ENCODE results near the gene TNNT2.
A peak's percentile ranks its signal among the peaks of the same experiment; 100 is the strongest.

TNNT2 gene

DNA sequence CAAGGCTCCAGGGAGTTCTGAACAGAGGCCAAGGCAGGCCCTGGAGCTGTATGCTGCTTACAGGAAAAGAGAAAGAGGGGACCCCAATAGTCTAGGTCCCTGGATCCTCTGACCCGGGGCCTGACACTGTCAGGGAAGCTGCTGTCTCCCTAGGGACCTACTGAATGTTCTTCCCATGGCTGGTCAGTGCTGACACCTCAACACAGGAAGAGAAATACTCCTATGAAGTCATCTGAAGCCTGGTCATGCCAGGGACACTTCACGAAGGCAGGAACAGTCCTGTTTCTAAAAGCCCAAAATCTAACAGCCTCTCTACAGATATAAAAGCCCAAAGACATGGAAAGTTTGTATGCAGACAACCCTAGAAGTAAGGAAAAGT is 23.4 kb upstream of the TNNT2 start:
- no peak for DNase-seq

DNA sequence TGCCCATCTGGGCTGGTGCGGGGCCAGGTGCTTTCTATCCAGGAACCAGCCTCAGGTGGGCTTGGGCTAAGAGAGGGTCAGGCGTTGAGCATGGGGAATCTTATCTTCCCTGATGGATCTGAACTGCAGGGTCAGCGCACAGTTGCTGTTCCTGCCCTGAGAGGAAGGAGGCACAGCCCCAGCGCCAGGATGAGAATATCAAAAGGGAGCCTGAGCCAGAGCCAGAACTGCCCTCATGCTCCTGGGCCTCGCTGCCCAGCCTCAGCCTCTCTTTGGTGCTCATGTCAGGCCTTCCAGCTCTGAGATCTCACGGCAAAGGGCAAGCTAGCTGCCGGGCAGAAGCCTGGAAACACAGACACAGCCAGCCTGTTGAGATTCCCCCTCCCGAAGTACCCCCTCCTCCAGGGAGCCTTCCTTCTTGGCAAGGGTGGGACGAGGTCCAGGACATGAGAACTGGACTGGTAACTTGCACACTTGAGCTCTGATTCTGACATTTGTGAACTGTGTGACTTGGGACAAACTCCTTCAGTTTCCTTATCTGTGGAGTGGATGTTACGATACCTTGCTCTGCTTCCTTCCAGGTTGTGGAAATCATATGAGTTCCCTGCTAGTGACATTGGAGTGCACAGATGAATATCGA is 22.9 kb upstream of the TNNT2 start:
- no peak for DNase-seq

DNA sequence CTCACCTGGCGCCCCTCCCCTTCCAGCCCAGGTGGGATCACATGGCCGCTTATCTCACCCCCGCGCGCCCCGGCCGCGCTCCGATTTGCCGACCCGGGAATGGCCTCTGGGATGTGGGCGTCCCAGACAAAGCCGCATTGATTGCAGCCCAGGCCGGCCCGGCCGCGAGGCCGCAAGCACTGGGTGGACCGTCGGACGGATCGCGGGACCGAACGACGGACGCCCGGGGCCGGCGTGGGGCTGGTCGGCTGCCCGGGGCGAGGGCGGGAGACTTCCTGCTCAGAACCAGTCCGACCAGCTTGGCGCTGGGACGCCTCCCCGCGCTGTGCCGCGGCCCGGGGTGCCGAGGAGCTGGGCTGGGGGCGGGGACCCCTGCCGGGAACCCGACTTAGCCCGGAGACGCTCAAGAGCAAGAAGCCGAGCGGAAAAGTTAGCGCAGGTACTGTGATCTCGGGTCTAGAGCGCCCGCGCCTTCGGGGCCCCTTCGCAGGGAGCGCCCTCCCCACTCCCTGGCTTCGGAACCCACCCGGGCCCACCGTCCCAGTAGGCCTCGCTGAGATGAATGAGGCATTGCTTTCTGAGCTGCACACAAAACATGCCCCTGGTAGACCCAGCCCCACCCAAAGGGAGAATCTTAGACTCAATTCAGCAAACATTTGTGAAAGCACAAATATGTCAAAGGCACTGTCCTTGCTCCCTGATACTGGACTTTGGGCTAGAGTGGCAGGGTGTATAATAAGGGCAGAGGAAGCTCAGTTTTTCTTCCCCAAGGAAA is 22.1 kb upstream of the TNNT2 start:
- no peak for DNase-seq

DNA sequence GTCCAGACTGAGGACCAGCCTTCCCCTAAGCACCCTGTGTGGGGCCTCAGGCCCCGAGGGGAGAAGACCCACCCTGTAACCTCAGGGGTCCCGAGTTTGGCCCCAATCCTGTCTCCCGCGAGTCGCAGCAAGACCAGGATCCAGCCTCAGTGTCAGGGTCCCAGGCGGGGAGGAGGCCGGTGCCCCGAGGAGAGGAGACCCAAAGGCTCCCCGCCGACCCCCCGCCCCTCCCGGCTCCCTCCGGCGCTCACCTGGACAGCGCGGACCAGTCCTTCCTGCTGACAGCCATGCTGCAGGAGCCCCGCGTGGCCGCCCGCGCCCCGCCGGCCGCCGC is 21.5 kb upstream of the TNNT2 start, which contains the start of gene LAD1:
TSS of gene LAD1 (minus strand) at position 307 of the 334 bp plus-strand sequence. CDS start at position 289, 18 bp downstream.
- DNase-seq = no peak

DNA sequence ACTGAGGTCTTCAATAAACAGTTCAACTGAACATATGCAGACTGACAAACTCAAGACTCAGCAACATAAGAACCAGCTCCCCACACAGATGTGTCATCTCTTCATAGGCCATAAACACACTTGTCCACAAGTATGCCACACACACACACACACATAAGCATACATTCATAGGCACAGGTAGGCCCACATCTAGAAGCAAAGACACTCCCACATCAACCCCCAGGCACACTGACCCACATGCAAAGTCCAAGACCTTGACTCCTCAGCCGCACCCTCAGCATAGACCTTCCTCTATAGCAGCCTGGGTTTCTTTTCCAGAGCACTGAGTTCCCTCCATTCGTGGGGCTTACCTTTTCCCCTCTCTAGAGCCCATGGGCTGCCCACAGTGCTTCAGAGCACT is 20.2 kb upstream of the TNNT2 start:
- no peak for DNase-seq

DNA sequence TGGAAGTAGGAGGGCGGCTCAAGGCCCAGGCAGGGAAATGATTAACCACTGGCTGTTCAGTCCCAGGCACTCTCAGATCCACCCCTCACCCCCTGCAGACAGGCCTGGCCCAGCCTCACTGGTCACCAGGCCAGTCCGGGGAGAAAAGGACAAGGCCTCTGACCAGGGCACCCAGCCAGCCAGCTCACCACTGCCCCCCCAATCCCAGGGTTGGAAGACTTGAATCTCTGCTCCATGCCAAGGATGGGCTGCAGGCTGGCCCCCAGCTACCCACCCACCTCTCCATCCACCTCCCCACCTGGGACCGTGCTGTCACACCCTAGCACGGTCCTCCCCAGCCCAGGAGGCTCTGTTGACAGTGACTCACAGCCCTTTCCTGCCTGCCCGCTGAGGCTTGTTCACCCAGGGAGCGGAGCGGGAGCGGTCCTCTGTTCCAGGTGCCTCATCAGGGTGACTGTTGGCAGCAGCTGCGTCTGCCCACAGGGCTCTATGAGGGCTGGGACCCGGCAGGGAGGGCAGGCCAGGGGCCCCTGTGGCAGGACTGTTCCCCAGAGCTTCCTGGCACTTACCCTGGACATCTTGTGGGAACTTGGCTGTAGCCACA is 19.5 kb upstream of the TNNT2 start:
- no peak for DNase-seq

DNA sequence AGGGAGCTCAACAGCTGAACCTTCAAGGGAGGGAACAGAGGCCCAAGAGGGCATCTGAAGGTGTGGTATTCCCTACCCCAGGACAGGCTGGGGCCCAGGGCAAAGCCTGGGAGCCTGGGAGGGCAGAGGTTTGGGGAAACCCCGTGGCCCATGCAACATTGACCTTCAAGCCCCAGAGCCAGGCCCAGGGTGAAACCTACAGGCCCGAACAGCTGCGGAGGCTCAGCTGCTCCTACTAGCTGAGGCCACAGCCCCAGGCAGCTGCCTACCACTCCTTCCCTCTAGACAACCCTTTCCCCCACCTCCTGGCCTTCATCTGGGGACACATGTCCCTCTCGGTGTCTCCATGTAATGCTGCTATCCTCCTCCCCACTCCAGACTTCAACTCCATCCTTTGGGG is 18.5 kb upstream of the TNNT2 start:
- no peak for DNase-seq

DNA sequence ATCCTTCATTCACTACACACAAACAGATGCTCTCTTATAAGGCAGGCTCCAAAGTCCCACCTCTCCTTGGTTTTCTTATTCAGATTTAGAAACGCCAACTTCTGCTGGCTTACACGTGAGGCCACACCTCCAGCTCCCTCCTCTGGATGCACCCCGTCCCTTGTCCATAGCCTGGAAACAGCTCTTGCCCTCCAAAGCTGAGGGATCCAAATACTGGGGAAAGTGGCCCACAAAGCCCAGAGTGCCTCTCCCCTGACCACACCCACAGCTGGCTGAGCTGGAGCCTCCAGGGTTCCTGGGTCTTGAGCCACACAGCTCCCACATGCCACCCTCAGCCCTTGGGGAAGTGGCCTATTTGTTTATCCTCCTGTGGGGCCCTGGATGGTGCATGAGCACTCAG is 17.1 kb upstream of the TNNT2 start:
- no peak for DNase-seq

DNA sequence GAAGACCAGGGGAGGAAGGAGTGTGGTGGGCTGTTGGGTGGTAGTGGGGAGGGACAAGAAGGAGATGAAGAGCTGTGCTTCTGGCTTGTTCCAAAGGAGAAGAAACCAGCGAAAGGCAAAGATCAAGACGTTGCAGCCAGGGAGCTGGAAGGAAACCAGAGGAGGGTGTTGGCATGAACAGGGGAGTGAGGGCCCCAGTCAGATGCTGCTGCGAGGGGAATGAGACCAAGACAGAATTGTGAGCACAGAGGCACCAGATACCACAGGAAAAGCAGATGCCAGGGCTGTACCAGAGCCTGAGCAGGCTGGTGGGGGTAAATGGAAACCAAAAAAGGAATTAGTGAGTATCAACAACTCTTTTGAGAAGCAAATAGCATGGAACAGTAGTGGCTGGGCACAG is 15.6 kb upstream of the TNNT2 start:
- no peak for DNase-seq

DNA sequence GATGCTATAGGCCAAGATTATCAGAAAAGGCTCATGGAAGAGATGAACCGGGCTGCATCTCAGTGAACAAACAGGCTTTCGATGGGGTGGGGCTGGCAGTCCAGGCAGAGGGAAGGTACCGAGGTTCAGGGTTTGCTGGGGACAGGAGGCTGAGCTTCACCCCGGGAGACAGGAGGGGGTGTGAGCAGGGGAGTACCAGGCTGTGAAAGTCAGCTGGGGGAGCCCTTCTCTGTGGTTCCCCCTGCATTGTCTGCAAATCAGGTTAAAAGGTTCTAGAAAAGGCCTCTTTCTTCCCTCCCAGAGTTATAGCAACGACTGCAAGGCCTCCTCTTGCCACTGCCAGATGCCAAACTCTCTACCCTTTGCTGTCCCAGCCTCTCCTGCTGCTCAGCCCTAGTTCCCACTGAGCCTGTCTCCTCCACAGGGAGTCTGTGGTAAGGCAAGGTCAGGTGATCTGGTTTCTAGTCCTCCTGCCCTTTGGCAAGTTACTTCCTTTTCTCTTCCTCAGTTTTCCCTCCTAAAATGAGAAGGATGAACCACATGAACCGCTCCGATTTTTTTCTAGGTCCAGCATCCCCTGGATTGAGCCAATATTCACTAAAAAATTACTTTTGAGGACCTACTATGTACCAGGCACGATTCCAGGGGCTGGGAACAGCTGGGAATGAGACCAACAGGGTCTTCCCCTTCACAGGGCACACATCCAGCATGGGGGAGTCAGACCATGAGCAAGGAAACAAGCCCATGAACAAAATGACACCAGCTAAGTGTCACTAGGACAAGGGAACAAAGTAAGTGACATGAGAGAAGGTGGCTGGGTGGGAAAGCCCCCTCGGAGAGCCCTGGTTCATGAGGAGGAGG is 14.4 kb upstream of the TNNT2 start:
- no peak for DNase-seq

DNA sequence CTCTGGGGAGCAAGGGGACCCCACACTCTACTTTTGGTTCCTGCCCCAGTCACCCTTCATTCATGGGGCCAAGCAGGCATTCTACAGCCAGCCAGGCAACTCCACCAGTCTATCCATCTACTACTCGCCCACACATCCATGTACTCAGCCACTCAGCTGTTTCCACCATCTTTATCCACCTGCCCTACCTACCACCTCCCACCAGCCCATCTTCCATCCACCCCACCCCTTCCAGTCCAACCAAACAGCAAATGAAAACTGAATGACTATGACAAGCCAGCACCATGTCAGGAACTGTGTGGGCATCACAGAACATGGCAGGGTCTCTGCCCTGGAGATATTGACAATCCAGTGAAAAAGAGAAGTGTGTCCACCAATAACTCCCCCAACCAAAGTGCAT is 13.7 kb upstream of the TNNT2 start:
- DNase-seq = no peak

DNA sequence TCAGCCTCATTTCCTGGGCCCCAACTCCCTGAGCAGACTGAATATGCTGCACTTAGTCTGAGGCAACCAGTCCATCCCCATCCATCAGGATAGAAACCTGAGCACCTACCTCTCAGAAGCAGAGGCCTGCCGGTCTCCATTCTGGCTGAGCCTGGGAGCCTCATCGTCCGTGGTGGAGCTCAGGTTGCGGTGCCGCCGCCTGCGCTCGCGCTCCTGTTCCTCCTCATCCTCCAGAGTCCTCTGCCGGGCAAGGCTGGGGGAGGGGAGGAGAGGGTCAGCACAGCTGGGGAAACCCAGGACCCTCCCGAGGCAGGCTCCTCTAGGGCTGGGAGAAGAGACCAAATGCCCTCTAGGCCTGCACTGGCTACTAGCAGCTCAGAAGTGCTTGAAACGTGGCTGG is 11.6 kb upstream of the TNNT2 start:
- no peak for DNase-seq

DNA sequence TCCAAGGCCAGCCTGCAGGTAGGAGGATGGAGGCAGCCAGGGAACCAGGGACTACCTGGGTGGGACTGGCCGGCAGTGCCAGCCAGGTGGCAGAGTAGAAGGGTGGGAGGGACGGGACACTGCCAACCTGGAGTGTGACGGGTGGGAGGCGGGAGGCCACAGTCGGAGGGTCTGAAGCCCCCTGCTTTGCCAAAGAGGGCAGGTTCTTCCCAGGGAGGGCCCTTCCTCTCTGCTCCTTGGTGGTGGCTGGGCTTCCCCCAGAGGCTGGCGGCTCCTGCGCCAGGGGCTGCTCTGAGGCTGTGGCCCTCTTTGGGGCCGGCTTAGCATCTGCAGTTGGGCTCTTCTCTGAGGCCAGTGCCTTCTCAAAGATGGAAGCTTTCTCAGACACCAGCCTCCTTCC is 8.7 kb upstream of the TNNT2 start:
- DNase-seq = no peak

DNA sequence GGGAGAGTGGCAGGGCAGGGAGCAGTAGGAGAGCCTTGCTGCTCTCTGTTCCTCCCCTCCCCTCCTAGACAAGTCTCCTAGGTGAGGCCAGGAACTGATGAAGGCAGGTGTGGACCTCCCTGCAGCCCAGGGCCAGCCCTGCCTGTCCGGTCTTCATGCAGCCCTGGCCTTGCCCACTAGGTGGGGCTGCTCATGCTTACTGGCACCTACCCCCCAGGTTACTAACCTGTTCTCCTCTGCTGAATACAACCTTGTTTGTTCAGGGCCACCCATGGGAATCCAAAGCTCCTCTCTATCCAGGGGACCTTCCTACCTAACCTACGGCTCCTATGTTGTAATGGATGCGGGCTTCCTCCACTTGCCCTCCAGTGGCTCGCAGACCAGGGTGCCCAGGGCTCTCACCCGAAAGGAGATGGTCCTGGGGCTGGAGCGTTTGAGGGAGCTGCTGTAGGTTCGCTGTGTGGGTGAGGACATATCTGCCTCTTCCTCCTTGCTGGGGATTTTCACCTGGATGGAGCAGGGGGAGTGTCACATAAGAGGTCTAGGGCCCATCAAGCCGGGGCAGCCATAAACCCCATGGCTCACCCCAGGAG is 7.9 kb upstream of the TNNT2 start:
- peak in 1 of 2 experiments; percentile 39 for DNase-seq

DNA sequence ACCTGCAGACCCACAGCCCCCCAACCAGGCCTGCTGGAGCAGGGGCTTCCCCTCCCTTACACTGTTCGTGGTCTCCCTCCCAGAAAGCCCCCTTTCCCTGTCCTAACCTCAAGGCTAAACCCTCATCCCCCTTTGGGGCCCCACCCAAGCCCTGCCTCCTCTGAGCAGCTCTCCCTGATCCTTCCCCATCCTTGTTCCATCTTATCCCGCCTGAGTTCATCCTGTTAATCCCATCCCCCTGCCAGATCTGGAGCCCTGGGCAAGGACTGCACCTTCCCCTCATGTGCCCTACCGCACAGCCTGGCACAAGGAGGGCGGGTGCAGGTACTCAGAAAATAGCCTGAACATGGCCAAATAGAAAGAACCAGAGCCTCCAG is 6.9 kb upstream of the TNNT2 start:
- DNase-seq = no peak

DNA sequence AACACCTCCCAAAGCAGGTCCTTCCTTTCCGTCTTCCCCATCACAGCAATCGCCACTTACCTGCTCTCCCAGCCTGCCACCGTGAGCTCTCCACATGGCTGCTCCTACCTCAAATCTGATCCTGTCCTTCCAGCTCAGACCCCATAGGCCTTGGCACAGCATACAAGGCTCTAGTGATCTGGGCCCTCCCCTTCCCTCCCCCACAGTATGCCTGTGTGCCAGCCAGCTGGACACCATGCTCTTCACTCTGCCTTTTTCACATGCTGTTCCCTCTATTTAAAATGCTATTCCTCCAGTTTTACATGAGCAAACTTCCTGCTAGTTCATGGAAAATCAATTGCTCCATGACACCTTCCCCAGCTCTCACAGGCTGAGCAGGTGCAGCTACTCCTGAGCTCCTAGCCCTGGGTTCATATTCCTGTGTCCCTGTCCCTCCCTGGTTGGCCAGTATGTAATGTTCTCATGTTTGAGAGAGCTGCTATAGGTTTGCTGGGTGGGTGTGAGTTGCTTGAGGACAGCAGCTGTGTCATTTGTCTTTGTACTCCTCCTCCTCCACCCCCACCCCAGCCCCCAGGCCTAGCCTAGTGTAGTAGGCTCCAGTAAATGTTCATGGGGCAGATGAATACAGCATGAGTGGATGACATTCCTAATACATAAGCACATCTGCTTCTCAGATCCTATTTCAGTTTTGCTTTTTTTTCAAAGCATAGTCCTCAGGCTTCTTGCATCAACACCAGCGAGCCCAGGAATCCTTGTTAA is 6.3 kb upstream of the TNNT2 start:
- no peak for DNase-seq

DNA sequence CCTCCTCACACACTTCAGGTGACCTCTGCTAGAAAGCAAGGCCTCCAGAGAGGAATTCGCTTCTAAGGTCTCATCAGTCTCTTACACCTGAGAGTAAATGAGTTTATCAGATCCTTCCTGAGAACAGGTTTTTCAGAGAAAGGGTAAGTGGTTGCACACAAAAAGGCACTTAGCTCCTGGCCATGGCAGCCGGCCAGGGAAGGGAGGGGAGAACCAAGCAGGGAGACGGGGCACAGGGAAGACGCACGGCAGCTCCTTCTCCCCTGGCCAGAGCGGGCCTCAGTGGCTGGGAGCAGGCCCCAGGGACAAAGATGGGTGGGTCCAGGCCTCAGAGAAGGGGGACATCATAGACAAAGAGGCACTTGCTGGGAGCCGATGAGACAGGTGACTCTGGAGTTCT is 3.6 kb upstream of the TNNT2 start:
- no peak for DNase-seq

DNA sequence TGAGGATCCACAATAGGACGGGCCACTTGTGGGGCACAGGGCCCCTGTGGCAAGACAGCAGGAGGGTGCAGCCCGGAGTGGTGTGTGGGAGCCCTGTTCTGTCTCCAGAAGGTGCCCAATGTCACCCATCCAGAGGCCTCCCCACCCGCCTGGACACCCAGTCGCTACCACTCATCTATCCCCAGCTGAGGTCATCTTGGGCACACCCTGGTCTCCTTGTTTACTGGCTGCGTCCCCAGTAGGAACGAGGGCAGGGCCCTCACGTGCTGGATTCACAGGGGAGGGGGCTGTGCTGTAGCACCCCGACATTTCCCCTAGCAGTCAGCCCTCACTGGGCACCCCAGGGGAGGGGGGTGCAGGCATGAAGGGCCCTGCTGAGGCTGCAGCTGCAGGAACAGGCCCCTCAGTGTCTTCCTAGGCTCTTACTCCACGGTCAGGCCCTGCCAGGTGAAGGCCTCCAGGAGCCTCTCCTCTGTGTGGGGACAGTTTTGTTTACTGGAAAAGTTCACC is 2.3 kb upstream of the TNNT2 start:
- DNase-seq = no peak

DNA sequence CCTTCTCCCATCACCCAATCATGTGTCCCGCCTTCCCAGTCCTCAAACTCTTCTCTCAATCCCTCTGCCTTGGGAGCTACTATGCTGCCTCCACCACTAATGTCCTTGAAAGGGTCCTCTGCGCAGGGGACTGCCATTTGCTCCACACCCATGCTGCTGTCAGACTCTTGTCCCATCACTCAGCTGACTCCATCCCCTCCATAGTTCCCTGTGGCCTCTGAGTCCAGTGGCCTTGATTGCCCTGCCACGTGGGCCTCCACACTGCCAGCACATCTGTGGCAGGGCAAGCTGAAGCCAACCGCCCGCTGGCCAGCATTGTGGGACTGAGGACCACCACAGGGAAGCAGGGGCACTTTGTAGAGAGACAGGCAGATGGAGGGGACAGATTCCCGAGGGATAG is 1.3 kb upstream of the TNNT2 start:
- no peak for DNase-seq

DNA sequence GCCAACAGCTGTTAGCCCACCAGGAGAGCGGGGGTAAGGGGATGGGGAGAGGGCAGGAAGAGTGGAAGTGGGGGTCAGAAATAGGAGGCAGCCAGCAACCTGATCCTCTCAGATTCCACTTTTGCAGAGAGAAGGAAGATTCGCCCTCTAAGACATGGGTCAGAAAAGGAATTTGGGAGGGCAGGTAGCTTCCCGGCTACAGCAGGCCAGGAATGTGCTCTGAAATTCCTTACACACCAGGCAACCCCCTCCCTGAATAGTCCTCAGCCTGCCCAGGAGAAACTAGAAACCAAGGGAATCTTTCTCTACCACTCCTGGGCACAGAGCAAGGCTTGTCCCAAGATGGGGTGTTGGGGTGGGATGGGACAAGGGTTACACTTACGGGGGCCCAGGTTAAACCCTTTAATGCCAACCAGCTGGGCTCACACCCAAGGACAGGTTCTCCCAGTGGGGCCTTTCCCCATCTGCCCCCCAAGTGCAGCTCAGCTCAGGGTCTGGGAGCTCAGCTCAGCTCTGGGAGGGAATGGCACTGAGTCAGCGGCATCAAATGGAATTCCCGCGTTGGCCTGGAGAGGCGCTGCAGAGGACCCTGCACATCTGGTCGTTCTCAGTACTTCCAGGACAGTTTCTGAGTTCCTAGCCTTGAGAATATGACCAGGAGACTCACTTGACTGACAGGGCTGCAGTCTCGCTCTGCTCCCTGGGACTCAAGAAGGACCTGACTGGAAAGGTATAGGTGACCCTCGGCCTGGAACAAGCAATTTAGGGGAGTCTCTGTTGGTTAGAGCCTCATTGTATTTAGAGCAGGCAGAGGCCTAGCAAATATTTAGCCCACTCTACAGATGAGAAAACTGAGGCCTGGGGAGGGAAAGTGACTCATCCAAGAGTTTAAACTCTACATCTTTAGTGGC is 761 bp downstream of the TNNT2 start:
- no peak for DNase-seq

DNA sequence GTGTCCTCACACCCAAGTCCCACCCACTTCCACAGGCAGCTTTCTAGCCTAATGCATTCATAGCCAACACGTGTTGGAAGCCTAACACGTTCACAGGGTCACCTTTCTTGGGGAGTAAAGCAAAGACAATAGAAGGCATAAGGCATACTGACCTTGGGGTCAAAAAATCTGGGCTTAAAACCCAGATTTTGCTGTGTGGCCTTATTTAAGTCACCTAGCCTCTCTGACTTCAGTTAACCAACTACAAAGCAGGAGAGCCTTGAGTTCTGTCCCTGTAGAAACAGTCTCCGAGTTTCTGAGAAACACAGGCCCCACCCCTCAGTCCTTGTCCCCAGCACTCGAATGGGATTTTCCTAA is 1.4 kb downstream of the TNNT2 start:
- DNase-seq = no peak

Measured in NCI-H1930 (cell line).